Ovary (tissue), 9 donors: ENCODE measurements around the gene C22orf31. TPM values are rescaled to one million over a fixed set of nuclear protein-coding genes. Genes with fewer than 3 reads are reported as not detected.
"Not testable (repeated sequence)": the region's sequence is repeated elsewhere in the genome, so short reads cannot be mapped to it uniquely, and the experiment has no call there.

Source experiments
- DNase-seq, 5 donors: peaks; one replicate each; pipeline ENCODE4 v3.0.0-alpha.2; 2019 to 2020
- H3K27ac ChIP-seq, 2 donors: fragments of 200-600 bp; one replicate each; pipeline versions ENCODE4 v1.5.1 to v1.8.0; 2019 to 2022
- H3K27me3 ChIP-seq: fragments of 200-600 bp; one replicate; pipeline ENCODE4 v1.8.0; 2022
- H3K36me3 ChIP-seq: fragments of 200-600 bp; sonication (generic); one replicate; pipeline ENCODE4 v1.5.1; 2019
- H3K4me1 ChIP-seq: one replicate; pipeline ENCODE4 v1.8.1; 2013; ENCODE audit warnings: mild to moderate bottlenecking, moderate library complexity; ENCODE audit not compliant: insufficient read depth
- H3K4me3 ChIP-seq: fragments of 200-600 bp; sonication (generic); one replicate; pipeline ENCODE4 v1.5.1; 2017
- H3K9me3 ChIP-seq, 2 donors: fragments of 200-600 bp in 1 of 2; sonication (generic) in 1 of 2; one replicate each; pipeline versions ENCODE4 v1.5.1 to v1.8.1; 2013 to 2019; ENCODE audit warnings: mild to moderate bottlenecking in 1 of 2, moderate library complexity in 1 of 2
- CTCF ChIP-seq, 3 donors: fragments of 450-650 bp in 2 of 3; fragments of 200-600 bp in 1 of 3; IDR thresholded peaks; one replicate each; pipeline versions ENCODE4 v1.5.1 to v1.8.0; 2016 to 2022; ENCODE audit warnings: antibody characterized with exemption in 3 of 3, mild to moderate bottlenecking in 1 of 3
- EP300 ChIP-seq: sonication (generic); formaldehyde crosslinking; IDR thresholded peaks from one replicate; pipeline ENCODE4 v1.6.1; 2017; ENCODE audit warnings: antibody characterized with exemption
- POLR2A ChIP-seq: fragments of 450-650 bp; IDR thresholded peaks from one replicate; pipeline ENCODE4 v1.6.1; 2017; ENCODE audit warnings: antibody characterized with exemption, mild to moderate bottlenecking, moderate library complexity
- WGBS, 3 donors: extraction: QIAGEN DNeasy Blood & Tissue Kit in 1 of 3; methylation state at CpG; one replicate each; pipeline versions ENCODE4 v1.1.5 to v1.1.7; 2013 to 2017; 5-methylcytosine and 5-hydroxymethylcytosine counted together
- intact Hi-C, 4 donors: fragments of 100-400 bp; cut with DNase I; formaldehyde crosslinking; loops; one replicate each; pipeline versions ENCODE4 v1.11.0 to v1.15.1; 2022 to 2023
- polyA plus RNA-seq, 2 donors: library from polyadenylated mRNA; stranded (reverse); fragments of 200-250 nt in 1 of 2; fragments of 350-450 nt in 1 of 2; fragmentation: Illumina TruSeq in 1 of 2; extraction: RNeasy Lipid Tissue Mini Kit (QIAGEN cat#74804) in 1 of 2; gene quantifications; one replicate each; pipeline ENCODE4 v1.2.3, GENCODE V29; 2013 to 2014
- total RNA-seq, 7 donors: library from RNA; depleted of rRNA in 2 of 7; stranded (reverse); fragments of >200 nt in 2 of 7; fragmentation: NEBNext Ultra II Directional in 3 of 7; extraction: Animal tissue kit (Norgen Biotek cat#: 25700) in 3 of 7; gene quantifications; one replicate each; pipeline versions ENCODE4 v1.1.0 to v1.2.4, GENCODE V29; 2016 to 2023
- donor health status: DM: no; HTN: no; CAD: no; lungs with moderate emphysema.
- donor health status: DM: no; HTN: no; CAD: no.
- donor health status: Bipolar disorder and iron deficiency.
- donor health status: DM: yes; HTN: yes; CAD: no.
- donor health status: DM: no; HTN: no; CAD: no.
- donor health status: DM: yes; HTN: yes; CAD: no.

The C22orf31 gene
- total and polyA plus RNA-seq, 9 donors: 0.20 to 0.92 (median 0.35) TPM; not detected in 2

- Histone ChIP-seq H3K27me3 (no peaks in the 10 kb centered on the region), H3K36me3 (no peaks in the 10 kb centered on the region), H3K4me1 (peaks cover 25% of the 10 kb centered on the region), H3K4me3 (no peak overlapping the region), H3K27ac (no peak overlapping the region), H3K9me3 (no peaks in the 10 kb centered on the region)
- no peak for DNase-seq
- no peak for TF ChIP-seq CTCF (IDR thresholded peaks at IDR 0.05)
- TF ChIP-seq EP300: no peak
- no peak for TF ChIP-seq POLR2A
- intact Hi-C loops: no loop called here
- 96 to 99% (median 97%) methylated on average over 3 of the region's 3 CpGs for WGBS, 3 donors
Measured at GRCh38 chr22:29088809-29089208, 27.2 kb upstream of the C22orf31 start.

GRCh38 chr22:29087012-29087411 lies 25.4 kb upstream of the C22orf31 start:
- peaks cover 19% of the 10 kb centered on the region for H3K4me1 ChIP-seq
- H3K9me3 ChIP-seq: no peaks in the 10 kb centered on the region
- TF ChIP-seq POLR2A (no peak), EP300 (no peak), CTCF (IDR thresholded peaks at IDR 0.05) (no peak)
- 91 to 98% (median 96%) methylated on average over 2 of the region's 2 CpGs for WGBS, 3 donors
- H3K27ac ChIP-seq: no peak overlapping the region
- intact Hi-C loops: no loop called here
- DNase-seq: no peak
- H3K4me3 ChIP-seq: no peak overlapping the region
- no peaks in the 10 kb centered on the region for H3K36me3 ChIP-seq
- H3K27me3 ChIP-seq: no peaks in the 10 kb centered on the region

DNA sequence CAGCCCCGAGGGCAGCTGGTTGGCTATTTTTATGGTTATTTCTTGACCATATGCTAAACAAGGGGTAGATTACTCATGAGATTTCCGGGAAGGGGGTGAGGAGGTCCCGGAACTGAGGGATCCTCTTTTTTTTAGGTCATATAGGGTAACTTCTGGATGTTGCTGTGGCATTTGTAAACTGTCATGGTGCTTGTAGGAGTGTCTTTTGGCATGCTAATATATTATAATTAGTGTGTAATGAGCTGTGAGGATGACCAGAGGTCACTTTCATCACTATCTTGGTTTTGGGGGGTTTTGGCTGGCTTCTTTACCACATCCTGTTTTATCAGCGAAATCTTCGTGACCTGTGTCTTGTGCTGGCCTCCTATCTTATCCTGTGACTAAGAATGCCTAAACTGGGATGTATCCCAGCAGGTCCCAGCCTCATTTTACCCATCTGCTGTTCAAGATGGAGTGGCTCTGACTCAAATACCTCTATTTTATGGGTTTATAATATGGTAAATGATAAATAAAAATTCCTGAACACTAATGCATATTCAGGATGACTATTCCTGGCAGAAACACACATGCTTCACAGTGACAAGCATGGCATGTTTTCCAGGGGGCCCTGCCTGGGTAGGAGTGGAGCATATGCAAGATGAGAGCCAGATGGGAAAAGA lies 22.4 kb upstream of the C22orf31 start:
- TF ChIP-seq CTCF (IDR thresholded peaks at IDR 0.05): no peak
- TF ChIP-seq EP300: no peak
- TF ChIP-seq POLR2A: no peak
- H3K9me3 ChIP-seq: no peaks in the 10 kb centered on the region
- 58 to 70% (median 69%) methylated on average over 5 of the region's 5 CpGs for WGBS, 3 donors
- intact Hi-C loops: no loop called here
- H3K27me3 ChIP-seq: no peaks in the 10 kb centered on the region
- H3K36me3 ChIP-seq: no peaks in the 10 kb centered on the region
- H3K27ac ChIP-seq: no peak overlapping the region
- peaks cover 27% of the 10 kb centered on the region for H3K4me1 ChIP-seq
- DNase-seq: no peak
- H3K4me3 ChIP-seq: no peak overlapping the region

DNA sequence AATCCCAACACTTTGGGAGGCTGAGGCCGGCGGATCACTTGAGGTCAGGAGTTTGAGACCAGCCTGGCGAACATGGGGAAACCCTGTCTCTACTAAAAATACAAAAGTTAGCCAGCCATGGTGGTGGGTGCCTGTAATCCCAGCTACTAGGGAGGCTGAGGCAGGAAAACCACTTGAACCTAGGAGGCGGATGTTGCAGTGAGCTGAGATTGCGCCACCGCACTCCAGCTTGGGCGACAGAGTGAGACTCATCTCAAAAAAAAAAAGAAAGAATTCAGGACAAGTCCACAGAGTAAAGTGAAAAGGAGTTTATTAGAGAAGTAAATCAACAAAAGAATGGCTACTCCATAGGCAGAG lies 21.9 kb upstream of the C22orf31 start:
- 95 to 96% (median 96%) methylated on average over 7 of the region's 7 CpGs for WGBS, 3 donors
- H3K9me3 ChIP-seq, DNase-seq, H3K36me3 ChIP-seq, intact Hi-C loops, H3K27ac ChIP-seq, H3K4me3 ChIP-seq, H3K27me3 ChIP-seq: not testable (repeated sequence)
- H3K4me1 ChIP-seq: peaks cover 29% of the 10 kb centered on the region

GRCh38 chr22:29082826-29083545 lies 21.4 kb upstream of the C22orf31 start:
- WGBS, 3 donors: 88 to 93% (median 91%) methylated on average over 7 of the region's 7 CpGs
- Histone ChIP-seq H3K27me3 (no peaks in the 10 kb centered on the region), H3K27ac (no peak overlapping the region), H3K4me1 (peaks cover 28% of the 10 kb centered on the region), H3K9me3 (no peaks in the 10 kb centered on the region), H3K4me3 (no peak overlapping the region), H3K36me3 (no peaks in the 10 kb centered on the region)
- TF ChIP-seq CTCF (IDR thresholded peaks at IDR 0.05): no peak
- intact Hi-C loops: no loop called here
- DNase-seq: no peak
